CMK (cell line): ENCODE measurements around the gene NKD2.
"Not testable (repeated sequence)": the region's sequence is repeated elsewhere in the genome, so short reads cannot be mapped to it uniquely, and the experiment has no call there.

Experiments
- DNase-seq: peaks from one replicate; pipeline ENCODE4 v3.0.0-alpha.2; 2010; ENCODE audit warnings: low read depth

The NKD2 gene

GRCh38 chr5:1013948-1014301 is 5.3 kb downstream of the NKD2 start:
- no peak for DNase-seq

- DNase-seq, result no peak
Observed at GRCh38 chr5:1014346-1014745, 5.7 kb downstream of the NKD2 start.

- no peak for DNase-seq
Observed at GRCh38 chr5:1014781-1015221, 6.2 kb downstream of the NKD2 start.

GRCh38 chr5:1015507-1015906 is 6.9 kb downstream of the NKD2 start:
- no peak for DNase-seq

- no peak for DNase-seq
Observed at GRCh38 chr5:1016036-1016435, 7.4 kb downstream of the NKD2 start.

- DNase-seq, result no peak
Observed at GRCh38 chr5:1016476-1016875, 7.9 kb downstream of the NKD2 start.

- no peak for DNase-seq
Observed at GRCh38 chr5:1017056-1017455, 8.5 kb downstream of the NKD2 start.

GRCh38 chr5:1017691-1018455 is 9.3 kb downstream of the NKD2 start:
- DNase-seq, result no peak

GRCh38 chr5:1018596-1018995 is 10.0 kb downstream of the NKD2 start:
- DNase-seq, result no peak

- no peak for DNase-seq
Observed at GRCh38 chr5:1019001-1019905, 10.7 kb downstream of the NKD2 start.

- no peak for DNase-seq
Observed at GRCh38 chr5:1020452-1020961, 11.9 kb downstream of the NKD2 start.

GRCh38 chr5:1021136-1021968 is 12.8 kb downstream of the NKD2 start:
- DNase-seq, result no peak

GRCh38 chr5:1021969-1022336 is 13.4 kb downstream of the NKD2 start:
- DNase-seq, result not testable (repeated sequence)

GRCh38 chr5:1026700-1027621 is 18.4 kb downstream of the NKD2 start:
- DNase-seq, result no peak

GRCh38 chr5:1027631-1028441 is 19.2 kb downstream of the NKD2 start:
- no peak for DNase-seq

GRCh38 chr5:1028481-1029281 is 20.1 kb downstream of the NKD2 start:
- DNase-seq, result no peak

- DNase-seq, result no peak
Observed at GRCh38 chr5:1029282-1029944, 20.8 kb downstream of the NKD2 start.

GRCh38 chr5:1029945-1030625 is 21.5 kb downstream of the NKD2 start:
- DNase-seq, result no peak
